ENCODE results near the gene KLK8.

- TF ChIP-seq, protein P1, sequence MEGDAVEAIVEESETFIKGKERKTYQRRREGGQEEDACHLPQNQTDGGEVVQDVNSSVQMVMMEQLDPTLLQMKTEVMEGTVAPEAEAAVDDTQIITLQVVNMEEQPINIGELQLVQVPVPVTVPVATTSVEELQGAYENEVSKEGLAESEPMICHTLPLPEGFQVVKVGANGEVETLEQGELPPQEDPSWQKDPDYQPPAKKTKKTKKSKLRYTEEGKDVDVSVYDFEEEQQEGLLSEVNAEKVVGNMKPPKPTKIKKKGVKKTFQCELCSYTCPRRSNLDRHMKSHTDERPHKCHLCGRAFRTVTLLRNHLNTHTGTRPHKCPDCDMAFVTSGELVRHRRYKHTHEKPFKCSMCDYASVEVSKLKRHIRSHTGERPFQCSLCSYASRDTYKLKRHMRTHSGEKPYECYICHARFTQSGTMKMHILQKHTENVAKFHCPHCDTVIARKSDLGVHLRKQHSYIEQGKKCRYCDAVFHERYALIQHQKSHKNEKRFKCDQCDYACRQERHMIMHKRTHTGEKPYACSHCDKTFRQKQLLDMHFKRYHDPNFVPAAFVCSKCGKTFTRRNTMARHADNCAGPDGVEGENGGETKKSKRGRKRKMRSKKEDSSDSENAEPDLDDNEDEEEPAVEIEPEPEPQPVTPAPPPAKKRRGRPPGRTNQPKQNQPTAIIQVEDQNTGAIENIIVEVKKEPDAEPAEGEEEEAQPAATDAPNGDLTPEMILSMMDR (IDR thresholded peaks at IDR 0.05), result no peak
- no peak for TF ChIP-seq POLR2A (IDR thresholded peaks at IDR 0.05)
Measured at GRCh38 chr19:50963381-50963780, 38.0 kb downstream of the KLK8 start.

Data from sigmoid colon (tissue), 3 donors.